Activated CD8-positive, alpha-beta memory T cell treated with anti-CD3 and anti-CD28 coated beads for 48 hours (primary cell): Measurements from ENCODE around the gene BICRA.

ENCODE experiments used
- DNase-seq, 3 experiments: peaks; one replicate each; pipeline ENCODE4 v3.0.0-alpha.2; 2020; ENCODE audit warnings: low read depth in 2 of 3, low spot score in 2 of 3

The BICRA gene

DNA sequence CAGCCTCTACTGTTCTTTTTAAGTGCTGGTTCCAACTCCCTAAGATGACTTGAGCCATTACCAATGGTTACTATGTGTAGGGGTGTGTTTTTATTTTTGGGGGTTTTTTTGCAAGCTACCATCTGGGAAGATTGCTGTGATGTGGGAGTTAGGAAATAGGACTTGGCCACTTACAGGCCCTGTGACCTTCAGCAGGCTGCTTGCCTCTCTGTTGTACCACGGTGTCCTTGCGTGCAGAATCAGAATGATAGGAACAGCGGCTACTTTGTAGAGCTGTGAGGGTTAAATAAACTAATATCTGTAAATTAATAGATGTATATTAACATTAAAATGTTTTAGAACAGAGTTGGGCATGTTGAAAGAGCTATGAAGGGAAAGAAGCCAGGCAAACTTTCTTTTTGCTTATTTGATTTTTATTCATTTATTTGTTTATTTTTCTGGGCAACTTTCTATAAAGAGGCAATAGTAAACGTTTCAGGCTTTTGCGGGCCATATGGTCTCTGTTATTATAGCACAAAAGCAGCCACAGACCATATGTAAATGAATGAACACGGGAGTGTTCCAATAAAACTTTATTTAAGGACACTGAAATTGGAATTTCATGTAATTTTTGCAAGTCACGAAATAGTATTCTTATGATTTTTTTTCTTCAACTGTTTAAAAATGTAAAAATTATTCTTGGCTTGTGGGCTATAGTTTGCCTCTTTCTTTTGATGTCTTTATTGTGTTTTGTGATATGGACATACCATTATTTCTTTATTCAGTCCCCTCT, 77.9 kb downstream of the BICRA start:
- DNase-seq, result no peak

DNA sequence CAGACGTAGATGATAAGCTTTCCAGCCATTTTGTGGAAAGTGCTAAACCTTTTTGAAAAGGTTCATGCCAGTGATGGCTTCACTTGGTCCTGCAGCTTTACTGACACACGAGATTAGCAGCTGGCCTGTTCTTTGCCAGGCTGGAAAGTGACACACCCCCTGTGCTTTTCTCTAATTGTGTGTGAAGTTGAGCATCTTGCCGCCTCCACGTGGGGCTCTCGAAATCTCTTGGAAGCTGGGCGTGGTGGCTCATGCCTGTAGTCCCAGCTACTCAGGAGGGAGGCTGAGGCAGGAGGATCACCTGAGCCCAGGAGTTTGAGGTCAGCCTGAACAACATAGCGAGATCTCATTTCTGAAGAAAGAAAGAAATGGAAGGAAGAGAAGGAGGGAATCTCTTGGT, 79.0 kb downstream of the BICRA start:
- no peak for DNase-seq

DNA sequence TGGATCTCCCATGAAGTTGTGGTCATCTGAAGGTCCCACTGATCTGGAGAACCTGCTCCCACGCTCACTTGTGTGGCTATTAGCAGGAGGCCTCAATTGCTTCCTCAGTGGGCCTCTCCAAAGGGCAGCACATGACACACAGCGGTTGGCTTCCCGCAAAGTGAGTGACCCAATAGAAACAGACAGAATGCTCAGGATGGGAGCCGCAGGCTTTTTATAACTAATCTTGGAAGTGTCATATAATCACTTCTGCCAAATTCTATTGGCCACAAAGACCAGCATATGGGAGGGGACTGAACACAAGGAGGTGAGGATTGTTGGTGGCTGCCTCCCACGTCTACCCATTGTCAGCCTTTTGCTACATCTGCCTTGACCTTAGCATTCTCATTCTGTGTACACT, 82.2 kb downstream of the BICRA start:
- no peak for DNase-seq

DNA sequence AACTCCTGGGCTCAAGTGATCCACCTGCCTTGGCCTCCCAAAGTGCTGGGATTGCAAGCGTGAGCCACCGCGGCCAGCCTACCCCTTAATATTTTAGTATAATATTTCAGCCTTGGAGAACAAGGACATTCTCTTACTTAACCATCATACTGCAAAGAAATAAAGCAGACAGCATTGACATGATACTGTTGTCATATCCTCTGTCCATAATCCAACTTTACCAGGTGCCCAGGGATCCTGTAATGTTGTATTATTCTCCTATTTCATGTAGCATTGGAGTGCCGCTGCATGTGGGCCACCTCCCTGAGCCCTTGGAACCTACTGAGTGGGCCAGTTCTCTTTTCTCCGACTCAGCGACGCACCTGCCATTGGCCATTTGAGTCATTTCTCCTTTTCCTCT, 82.8 kb downstream of the BICRA start:
- no peak for DNase-seq

DNA sequence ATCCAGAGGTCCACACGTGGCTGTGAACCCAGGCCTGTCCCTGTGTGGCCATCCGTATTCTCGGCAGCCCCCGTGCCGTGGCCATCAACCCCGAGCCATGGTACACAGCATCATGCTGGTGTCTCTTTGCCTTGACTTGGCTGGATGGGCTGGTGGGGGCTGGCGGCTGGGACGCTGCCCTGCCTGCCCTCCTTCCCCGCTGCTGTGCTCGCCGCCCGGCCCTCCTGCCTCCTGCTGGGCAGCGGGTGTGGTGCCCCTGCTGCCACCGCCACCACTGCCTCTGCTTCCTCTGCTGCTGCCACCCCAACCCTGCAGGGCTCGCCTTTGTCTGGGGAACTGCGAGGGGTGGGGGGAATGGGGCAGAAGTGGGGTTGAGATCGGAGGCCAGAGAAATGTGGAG, 84.6 kb downstream of the BICRA start:
- DNase-seq, result no peak

DNA sequence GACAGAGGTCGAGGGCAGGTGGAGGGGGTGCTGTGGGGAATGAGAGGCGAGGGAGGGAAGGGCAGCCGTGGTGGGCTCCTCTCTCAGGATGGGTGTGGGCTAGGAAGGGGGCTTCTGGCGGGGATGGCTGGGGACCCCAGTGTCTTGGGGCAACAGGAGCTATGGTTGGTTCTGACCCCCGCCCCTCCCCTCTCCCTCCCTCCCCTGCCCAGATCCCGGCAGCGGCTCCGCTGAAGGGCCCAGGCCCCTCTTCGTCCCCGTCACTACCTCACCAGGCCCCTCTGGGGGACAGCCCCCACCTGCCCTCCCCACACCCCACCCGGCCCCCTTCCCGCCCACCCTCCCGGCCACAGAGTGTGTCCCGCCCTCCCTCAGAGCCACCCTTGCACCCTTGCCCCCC, 85.0 kb downstream of the BICRA start:
- no peak for DNase-seq

DNA sequence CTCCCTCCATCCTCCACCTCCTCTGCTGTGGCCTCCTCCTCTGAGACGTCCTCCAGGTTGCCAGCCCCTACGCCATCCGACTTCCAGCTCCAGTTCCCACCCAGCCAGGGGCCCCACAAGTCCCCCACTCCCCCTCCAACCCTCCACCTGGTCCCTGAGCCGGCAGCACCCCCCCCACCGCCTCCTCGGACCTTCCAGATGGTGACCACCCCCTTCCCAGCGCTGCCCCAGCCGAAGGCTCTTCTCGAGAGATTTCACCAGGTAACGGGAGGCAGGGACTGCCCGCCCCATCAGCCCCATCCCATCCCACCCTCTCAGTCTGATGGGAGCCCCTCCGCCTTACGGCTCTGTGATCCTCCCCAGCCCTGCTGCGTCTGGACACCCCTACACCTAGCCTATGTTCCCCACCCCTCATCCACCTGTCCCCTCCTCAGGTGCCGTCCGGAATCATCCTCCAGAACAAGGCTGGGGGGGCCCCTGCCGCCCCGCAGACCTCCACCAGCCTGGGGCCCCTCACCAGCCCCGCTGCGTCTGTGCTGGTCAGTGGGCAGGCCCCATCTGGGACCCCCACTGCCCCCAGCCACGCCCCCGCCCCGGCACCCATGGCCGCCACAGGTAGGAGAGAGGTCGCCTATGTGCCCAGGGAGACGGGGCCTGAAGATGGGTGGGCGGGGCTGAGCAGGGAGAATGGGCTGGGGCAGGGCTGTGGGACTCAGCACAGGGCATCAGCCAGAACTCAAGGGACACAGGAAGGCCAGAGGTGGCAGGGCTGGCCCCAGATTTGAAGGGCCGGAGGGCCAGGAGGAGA, 85.7 kb downstream of the BICRA start:
- DNase-seq, result no peak

DNA sequence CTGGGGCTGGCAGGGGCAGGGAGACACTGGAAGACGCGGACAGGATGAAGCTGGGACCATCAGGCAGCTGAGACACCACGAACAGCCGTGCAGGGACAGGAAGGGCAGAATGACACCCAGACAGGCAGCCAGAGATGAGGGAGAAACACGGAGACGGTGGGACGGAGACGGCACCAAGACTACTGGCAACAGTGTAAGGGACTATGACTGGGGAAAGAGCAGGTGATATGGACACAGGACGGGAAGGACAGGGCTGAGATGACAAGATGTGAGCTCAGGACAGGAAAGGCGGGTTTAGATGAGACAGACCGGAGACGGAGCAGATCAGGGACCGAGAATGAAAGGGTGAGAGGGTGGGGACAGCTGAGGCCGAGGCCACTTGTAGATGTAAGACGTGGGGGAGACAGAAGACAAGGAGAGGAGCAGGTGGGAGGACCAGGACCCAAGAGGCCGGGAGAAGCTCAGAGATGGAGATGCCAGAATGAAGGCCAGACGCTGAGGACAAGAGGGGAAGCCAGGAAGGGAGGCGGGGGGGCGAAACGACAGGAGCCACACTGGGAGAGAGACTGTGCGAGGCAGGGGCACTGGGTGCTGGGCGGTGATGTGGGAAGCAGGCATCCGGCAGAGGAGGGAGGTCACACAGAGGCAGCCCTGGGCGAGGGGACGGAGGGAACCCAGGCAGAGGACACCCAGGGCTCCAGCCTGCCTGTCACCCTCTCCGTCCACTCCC, 86.8 kb downstream of the BICRA start:
- no peak for DNase-seq

DNA sequence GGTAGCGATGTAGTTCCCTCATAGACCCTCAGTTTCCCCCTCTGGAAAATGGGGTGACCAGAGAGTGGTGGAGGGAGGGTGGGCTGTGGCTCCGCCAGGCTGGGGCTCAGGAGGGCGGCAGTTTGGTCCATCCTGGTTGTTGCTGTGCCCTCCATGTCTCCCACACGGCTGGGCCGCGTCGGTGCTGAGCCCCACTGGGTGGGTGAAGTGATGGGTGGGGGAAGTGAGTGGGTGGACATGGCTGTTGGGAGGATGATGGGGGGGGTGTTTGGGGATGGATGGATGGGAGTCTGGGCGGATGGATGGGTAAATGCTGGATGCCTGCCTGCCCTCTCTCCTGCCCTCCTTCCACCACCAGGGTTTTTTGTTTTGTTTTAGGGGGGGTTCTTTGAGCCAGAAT, 87.7 kb downstream of the BICRA start:
- DNase-seq, result no peak

DNA sequence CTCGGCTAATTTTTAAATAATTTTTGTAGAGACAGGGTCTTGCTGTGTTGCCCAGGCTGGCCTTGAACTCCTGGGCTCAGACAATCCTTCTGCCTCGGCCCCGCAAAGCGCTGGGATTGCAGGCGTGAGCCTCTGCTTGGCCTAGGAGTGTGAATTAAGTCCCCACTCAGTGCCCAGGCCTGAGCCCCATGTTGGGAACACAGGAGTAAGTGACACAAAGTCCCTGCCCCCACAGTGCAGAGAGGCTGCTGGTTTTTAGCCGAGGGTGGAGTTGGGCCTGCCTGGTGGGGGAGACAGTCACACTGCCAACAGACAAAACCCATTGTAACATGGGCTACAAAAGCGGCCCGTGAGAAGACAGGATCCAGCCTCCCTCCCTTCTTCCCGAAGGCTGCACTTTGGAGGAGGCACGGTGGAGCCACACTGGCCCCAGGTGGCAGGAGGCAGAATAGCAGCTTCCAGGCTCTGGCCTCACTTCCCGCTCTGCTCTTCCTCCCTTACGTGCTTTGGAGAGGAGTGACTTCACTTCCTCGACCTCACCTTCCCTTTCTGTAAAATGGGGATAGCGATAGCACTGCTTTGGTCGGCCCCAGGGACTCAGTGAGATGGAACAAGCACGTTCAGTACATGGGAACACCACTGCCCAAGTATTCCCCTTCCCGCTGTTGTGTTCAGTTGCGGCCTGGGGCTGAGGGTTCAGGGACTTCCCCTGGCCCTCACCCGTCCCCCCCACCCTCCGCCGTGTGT, 89.1 kb downstream of the BICRA start:
- DNase-seq, result peak in 2 of 3 experiments; percentile 22 to 27

DNA sequence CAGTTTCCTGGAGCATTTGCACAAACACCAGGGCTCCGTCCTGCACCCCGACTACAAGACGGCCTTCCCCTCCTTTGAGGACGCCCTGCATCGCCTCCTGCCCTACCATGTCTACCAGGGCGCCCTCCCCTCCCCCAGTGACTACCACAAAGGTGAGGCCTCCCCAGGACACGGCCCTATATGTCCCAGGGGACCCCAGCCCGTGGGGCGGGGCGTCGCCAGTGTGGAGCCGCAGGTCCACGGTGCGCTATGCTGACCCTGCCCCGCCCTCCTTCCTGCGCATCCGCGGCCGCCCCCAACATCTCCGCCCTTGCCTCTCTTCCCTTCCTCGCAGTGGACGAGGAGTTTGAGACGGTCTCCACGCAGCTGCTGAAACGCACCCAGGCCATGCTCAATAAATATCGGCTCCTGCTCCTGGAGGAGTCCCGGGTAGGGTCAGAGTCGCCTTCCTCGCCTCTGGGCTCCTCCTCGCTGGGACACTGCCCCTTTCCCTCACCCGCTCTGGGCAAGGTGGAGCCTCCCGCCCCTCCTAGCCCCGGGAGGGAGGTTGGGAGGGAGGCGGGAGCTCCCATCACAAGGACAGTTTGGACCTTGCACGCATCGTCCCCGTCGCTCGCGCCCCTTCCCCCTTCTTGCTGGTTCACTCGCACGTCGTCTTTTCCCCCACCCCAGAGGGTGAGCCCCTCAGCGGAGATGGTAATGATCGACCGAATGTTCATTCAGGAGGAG, 89.9 kb downstream of the BICRA start:
- DNase-seq, result no peak

DNA sequence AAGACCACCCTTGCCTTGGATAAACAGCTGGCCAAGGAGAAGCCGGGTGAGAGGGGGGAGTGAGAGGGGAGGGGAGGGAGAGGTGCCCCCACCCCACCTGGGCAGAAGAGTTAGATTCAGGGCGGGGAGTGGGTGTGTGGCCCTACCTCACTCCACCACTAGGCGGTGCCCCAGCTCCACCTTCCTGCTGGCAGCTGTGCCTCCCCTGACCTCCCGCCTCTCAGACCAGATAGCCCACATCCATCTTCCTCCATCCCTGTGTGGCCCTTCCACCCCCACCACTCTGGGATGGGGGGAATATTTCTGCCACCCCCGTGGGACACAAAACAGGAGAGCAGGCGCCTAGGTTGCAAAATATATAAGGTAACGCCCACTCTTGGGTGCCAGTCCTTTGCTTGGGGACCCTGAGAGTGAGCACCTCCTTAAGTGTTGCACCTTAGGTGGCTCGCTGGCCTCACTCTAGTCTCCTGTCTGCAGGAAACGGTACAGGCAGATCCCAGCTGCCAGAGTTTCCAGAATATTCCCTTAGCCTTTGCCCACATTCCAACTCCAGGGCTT, 90.5 kb downstream of the BICRA start:
- peak in 1 of 3 experiments; percentile 49 for DNase-seq

DNA sequence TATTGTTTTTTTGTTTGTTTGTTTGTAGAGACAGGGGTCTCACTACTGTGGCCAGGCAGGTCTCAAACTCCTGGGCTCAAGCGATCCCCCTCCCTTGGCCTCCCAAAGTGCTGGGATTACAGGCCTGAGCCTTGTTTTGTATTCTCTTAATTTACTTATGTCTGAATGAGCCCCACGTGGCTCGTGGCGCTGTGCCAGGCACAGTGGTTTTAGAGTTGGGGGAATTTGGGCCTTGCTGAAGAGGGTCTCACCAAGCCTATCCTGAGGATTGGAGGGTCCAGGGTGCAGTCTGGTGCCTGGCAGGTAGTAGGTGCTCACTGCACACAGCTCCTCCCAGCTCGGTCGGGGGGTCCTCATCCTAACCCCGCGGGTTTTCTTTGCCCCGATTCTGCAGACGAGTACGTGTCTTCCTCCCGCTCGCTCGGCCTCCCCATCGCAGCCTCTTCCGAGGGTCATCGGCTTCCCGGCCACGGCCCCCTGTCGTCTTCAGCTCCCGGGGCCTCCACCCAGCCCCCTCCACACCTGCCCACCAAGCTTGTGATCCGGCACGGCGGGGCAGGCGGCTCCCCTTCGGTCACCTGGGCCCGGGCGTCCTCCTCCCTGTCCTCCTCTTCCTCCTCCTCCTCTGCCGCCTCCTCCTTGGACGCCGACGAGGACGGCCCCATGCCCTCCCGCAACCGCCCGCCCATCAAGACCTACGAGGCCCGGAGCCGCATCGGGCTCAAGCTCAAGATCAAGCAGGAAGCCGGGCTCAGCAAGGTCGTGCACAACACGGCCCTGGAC, 92.2 kb downstream of the BICRA start:
- DNase-seq, result no peak

DNA sequence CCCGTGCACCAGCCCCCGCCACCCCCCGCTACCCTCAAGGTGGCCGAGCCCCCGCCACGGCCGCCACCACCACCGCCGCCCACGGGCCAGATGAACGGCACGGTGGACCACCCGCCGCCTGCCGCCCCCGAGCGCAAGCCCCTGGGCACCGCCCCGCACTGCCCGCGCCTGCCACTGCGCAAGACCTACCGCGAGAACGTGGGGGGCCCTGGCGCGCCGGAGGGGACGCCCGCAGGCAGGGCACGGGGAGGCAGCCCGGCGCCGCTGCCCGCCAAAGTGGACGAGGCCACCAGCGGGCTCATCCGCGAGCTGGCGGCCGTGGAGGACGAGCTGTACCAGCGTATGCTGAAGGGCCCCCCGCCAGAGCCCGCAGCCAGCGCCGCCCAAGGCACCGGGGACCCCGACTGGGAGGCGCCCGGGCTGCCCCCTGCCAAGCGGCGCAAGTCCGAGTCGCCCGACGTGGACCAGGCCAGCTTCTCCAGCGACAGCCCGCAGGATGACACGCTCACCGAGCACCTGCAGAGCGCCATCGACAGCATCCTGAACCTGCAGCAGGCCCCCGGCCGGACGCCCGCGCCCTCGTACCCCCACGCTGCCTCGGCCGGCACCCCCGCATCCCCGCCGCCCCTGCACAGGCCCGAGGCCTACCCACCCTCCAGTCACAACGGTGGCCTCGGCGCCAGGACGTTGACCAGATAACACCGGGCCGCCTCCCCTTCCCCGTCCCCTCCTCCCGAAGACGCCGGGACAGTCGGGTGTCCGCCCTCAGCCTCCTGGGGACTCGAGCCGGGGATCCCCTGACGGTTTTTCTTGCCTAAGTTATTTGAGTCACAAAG, 93.0 kb downstream of the BICRA start:
- DNase-seq, result no peak

DNA sequence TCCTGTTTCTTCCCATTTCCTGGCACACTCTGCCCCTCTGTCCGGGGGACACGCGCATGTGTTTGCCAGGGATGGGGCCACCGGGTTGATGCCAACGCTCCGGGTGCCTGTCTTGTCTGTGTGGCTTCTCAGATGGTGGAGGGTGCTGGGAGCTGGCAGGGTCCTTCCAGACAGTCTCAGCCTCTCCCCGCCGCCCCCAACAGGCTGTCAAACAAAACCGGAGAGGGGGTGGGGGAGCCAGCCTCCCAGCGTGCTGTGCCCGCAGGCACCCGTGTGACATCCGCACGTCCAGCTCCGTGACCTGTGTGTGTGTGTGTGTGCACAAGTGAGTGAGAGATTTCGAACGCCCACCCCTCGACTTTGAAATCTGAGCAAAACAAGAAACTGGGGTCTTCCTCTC, 93.7 kb downstream of the BICRA start:
- no peak for DNase-seq

DNA sequence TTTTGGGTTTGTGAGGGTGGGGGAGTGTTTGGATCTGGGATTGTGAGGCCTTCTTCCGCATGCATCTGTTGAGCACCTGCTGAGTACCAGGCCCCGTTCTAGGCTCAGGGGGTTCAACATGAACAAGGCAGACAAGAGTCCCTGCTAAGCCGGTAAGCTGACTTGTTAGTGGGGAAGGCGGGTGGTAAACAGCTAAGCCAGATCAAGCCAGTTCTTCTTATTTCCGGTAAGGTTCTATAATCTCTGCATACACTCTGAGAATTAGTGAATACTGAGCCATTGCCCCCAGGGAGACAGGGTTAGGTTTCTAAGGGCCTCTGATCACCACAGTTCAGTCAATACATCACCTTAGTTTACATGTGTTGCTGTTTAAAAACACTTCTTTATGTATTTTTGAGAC, 94.4 kb downstream of the BICRA start:
- DNase-seq, result no peak

DNA sequence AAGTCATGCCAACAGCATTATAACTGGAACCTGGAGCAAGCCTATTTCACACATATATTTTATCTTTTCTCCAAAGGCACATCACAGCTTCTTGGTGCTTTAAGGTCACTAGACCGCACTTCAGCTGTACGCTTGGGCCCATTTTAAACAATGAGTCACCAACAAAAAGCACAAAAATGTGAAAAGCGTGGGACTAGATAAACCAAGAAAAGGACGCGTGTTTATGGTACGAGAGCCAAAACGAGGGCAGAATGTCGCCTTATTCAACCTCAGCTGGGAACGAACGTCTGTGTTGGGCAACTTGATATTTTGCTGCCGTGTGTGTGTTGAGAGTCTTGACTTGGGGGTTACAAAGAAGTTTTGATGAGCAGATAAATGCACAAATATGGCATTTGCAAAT, 95.1 kb downstream of the BICRA start:
- no peak for DNase-seq

DNA sequence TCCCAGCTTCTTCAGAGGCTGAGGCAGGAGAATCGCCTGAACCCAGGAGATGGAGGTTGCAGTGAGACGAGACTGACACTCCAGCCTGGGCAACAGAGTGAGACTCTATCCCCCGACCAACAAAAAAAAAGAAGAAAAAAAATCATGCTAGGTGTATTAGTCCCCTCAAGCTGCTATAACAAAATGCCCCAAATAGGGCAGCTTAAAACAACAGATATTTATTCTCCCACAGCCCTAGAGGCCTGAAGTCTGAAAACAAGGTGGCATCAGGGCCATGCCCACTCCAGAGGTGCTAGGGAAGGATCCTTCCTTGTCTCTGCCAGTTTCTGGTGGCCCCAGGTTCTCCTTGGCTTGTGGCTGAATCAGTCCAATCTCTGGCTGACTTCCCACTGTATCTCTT, 95.7 kb downstream of the BICRA start:
- no peak for DNase-seq
